Fibroblast of villous mesenchyme (primary cell): ENCODE results near the gene GINS1. TPM values are rescaled to one million over a fixed set of nuclear protein-coding genes. Genes with fewer than 3 reads are reported as not detected.

Experiments used
- DNase-seq: peaks from one replicate; pipeline ENCODE4 v3.0.0-alpha.2; 2010; ENCODE audit warnings: low read depth
- H3K4me3 ChIP-seq: 2 replicates; pipeline ENCODE4 v1.5.1; 2011; ENCODE audit warnings: low read depth, mild to moderate bottlenecking, low read length
- total RNA-seq: library from RNA; depleted of rRNA; stranded (reverse); fragments of >200 nt; gene quantifications from 2 replicates; pipeline ENCODE4 v1.2.3, GENCODE V29; 2012
- TF ChIP-seq, protein P1 (sequence below): IDR thresholded peaks from 2 replicates; pipeline ENCODE4 v1.5.1; 2012; ENCODE audit warnings: low read depth, mild to moderate bottlenecking, low read length; ENCODE audit not compliant: insufficient read depth

Gene GINS1
- total RNA-seq, 1 donor: 13.8 TPM

GRCh38 chr20:25368976-25369375, 38.5 kb upstream of the GINS1 start:
- TF ChIP-seq, protein P1, sequence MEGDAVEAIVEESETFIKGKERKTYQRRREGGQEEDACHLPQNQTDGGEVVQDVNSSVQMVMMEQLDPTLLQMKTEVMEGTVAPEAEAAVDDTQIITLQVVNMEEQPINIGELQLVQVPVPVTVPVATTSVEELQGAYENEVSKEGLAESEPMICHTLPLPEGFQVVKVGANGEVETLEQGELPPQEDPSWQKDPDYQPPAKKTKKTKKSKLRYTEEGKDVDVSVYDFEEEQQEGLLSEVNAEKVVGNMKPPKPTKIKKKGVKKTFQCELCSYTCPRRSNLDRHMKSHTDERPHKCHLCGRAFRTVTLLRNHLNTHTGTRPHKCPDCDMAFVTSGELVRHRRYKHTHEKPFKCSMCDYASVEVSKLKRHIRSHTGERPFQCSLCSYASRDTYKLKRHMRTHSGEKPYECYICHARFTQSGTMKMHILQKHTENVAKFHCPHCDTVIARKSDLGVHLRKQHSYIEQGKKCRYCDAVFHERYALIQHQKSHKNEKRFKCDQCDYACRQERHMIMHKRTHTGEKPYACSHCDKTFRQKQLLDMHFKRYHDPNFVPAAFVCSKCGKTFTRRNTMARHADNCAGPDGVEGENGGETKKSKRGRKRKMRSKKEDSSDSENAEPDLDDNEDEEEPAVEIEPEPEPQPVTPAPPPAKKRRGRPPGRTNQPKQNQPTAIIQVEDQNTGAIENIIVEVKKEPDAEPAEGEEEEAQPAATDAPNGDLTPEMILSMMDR: no peak
- no peak overlapping the region for H3K4me3 ChIP-seq
- DNase-seq: no peak

- no peak overlapping the region for H3K4me3 ChIP-seq
- DNase-seq: no peak
- TF ChIP-seq, protein P1: no peak
Measured at GRCh38 chr20:25369529-25369928, 37.9 kb upstream of the GINS1 start.

DNA sequence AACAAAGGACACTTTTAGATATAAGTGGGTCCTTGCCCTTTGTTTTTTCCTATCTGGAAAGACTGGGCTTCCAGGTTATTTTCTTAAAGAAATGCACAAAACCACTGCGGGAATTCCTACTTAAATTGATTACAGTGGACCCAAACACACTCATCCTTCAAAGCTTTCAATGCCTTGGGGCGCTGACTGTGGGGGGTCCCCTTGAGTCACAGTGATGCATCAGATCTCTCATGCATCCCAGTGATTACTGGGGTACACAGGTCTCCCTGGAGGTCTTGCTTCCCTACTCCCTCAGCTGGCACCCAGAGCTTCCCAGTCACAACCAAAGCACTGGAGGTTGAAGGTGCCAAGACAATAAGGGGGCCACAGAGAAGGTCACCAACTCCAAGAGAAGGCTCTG, 37.5 kb upstream of the GINS1 start:
- H3K4me3 ChIP-seq: no peak overlapping the region
- TF ChIP-seq, protein P1: no peak
- DNase-seq: no peak

- TF ChIP-seq, protein P1: no peak
- H3K4me3 ChIP-seq: no peak overlapping the region
- peak; percentile 89 for DNase-seq
Measured at GRCh38 chr20:25372584-25373336, 34.7 kb upstream of the GINS1 start.

DNA sequence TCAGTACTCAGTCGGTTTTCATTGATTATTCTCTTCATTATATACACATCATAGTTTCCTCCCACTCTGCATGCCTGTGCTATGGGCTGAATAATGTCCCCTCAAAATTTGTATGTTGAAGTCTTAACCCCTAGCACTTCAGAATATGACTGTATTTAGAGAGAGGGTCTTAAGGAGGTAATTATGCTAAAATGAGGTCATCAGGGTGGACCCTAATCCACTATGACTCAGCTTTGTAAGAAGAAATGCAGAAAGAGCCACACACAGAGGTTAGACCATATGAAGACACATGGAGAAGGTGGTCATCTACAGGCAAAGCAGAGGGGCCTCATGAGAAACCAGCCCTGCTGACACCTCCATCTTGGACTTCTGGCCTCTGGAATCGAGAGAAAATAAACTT, 32.6 kb upstream of the GINS1 start:
- H3K4me3 ChIP-seq: no peak overlapping the region
- TF ChIP-seq, protein P1: no peak
- no peak for DNase-seq

GRCh38 chr20:25376236-25376635, 31.2 kb upstream of the GINS1 start:
- TF ChIP-seq, protein P1: no peak
- DNase-seq: no peak
- H3K4me3 ChIP-seq: no peak overlapping the region

DNA sequence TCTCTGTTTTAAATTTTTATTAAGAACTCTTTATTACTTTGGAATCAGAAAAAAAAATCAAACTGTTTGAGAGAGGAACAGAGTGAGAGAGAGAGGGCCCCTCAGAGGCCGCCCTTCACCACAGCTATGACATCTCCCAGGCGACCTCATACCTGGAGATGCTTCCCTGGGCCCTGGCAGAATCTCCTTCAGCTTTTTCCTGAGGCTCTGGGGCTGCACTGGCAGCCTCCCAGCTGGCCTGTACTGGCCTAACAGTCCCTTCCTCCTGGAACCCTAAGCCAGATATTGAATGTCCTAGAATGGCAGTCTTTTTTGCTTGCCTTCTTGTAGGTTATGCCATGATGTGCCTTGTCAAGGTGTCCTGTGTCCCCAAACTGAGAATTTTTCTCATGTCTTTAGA, 30.6 kb upstream of the GINS1 start:
- TF ChIP-seq, protein P1: no peak
- no peak for DNase-seq
- H3K4me3 ChIP-seq: no peak overlapping the region
